ENCODE data around the gene ENOX2. TPM values are rescaled to one million over a fixed set of nuclear protein-coding genes. Genes with fewer than 3 reads are reported as not detected.
A peak's percentile ranks its signal among the peaks of the same experiment; 100 is the strongest.

The ENOX2 gene
- total and polyA plus RNA-seq, 2 donors (not counting 1 experiment from before 2014, with no cell fraction given): 7.6 to 12.9 TPM

GRCh38 chrX:130726661-130727060 lies 176.3 kb downstream of the ENOX2 start:
- Histone ChIP-seq H3K9ac (ENCODE audit: insufficient read depth, low read length) (no peak overlapping the region), H3K27me3 (ENCODE audit: control insufficient read depth, insufficient read depth, low read length) (no peaks in the 10 kb centered on the region), H3K9me3 (ENCODE audit: control insufficient read depth, insufficient read depth, low read depth, low read length) (no peaks in the 10 kb centered on the region), H3K4me1 (ENCODE audit: control insufficient read depth, extremely low read depth, insufficient read depth, low read length) (no peaks in the 10 kb centered on the region), H4K20me1 (ENCODE audit: control insufficient read depth, extremely low read depth, insufficient read depth, low read length) (no peaks in the 10 kb centered on the region), H3K79me2 (ENCODE audit: control insufficient read depth, insufficient read depth, low read length) (no peaks in the 10 kb centered on the region), H3K36me3 (ENCODE audit: control insufficient read depth, insufficient read depth, low read length) (no peaks in the 10 kb centered on the region), H3K4me2 (ENCODE audit: extremely low read depth, insufficient read depth, low read length) (no peak overlapping the region), H2AFZ (ENCODE audit: low read length) (no peak overlapping the region), H3K4me3 (replicated peaks in 1 of 4; ENCODE audit: control extremely low read depth in 1 of 4, insufficient read depth in 1 of 4, low read depth in 3 of 4, low read length in 4 of 4) (no peak overlapping the region), H3K27ac (ENCODE audit: insufficient read depth, low read length) (no peak overlapping the region)
- no peak for TF ChIP-seq CTCF (conservative IDR thresholded peaks at IDR 0.05 in 1 of 2, IDR thresholded peaks at IDR 0.05 in 1 of 2; ENCODE audit: low read depth in 1 of 2, low read length in 2 of 2)
- TF ChIP-seq EZH2 (IDR thresholded peaks at IDR 0.05; ENCODE audit: low read length, missing control alignments): no peak
- peak; percentile 33 to 72 for DNase-seq (ENCODE audit: low read depth in 2 of 2)

- no peak overlapping the region for H3K27ac ChIP-seq (ENCODE audit: insufficient read depth, low read length)
- no peak overlapping the region for H3K4me3 ChIP-seq (replicated peaks in 1 of 4; ENCODE audit: control extremely low read depth in 1 of 4, insufficient read depth in 1 of 4, low read depth in 3 of 4, low read length in 4 of 4)
- DNase-seq (ENCODE audit: low read depth in 2 of 2): peak in 1 of 2 donors; percentile 9
- no peaks in the 10 kb centered on the region for H3K27me3 ChIP-seq (ENCODE audit: control insufficient read depth, insufficient read depth, low read length)
- no peak overlapping the region for H2AFZ ChIP-seq (ENCODE audit: low read length)
- H3K79me2 ChIP-seq (ENCODE audit: control insufficient read depth, insufficient read depth, low read length): no peaks in the 10 kb centered on the region
- no peaks in the 10 kb centered on the region for H3K36me3 ChIP-seq (ENCODE audit: control insufficient read depth, insufficient read depth, low read length)
- no peaks in the 10 kb centered on the region for H4K20me1 ChIP-seq (ENCODE audit: control insufficient read depth, extremely low read depth, insufficient read depth, low read length)
- H3K4me2 ChIP-seq (ENCODE audit: extremely low read depth, insufficient read depth, low read length): no peak overlapping the region
- TF ChIP-seq EZH2 (IDR thresholded peaks at IDR 0.05; ENCODE audit: low read length, missing control alignments): no peak
- no peak for TF ChIP-seq CTCF (conservative IDR thresholded peaks at IDR 0.05 in 1 of 2, IDR thresholded peaks at IDR 0.05 in 1 of 2; ENCODE audit: low read depth in 1 of 2, low read length in 2 of 2)
- no peaks in the 10 kb centered on the region for H3K9me3 ChIP-seq (ENCODE audit: control insufficient read depth, insufficient read depth, low read depth, low read length)
- no peak overlapping the region for H3K9ac ChIP-seq (ENCODE audit: insufficient read depth, low read length)
- no peaks in the 10 kb centered on the region for H3K4me1 ChIP-seq (ENCODE audit: control insufficient read depth, extremely low read depth, insufficient read depth, low read length)
Measured at GRCh38 chrX:130725519-130725918, 177.5 kb downstream of the ENOX2 start.

GRCh38 chrX:130719413-130719812 lies 183.6 kb downstream of the ENOX2 start:
- no peaks in the 10 kb centered on the region for H3K9me3 ChIP-seq (ENCODE audit: control insufficient read depth, insufficient read depth, low read depth, low read length)
- no peak for DNase-seq (ENCODE audit: low read depth in 2 of 2)
- no peaks in the 10 kb centered on the region for H3K4me1 ChIP-seq (ENCODE audit: control insufficient read depth, extremely low read depth, insufficient read depth, low read length)
- H3K27ac ChIP-seq (ENCODE audit: insufficient read depth, low read length): no peak overlapping the region
- H2AFZ ChIP-seq (ENCODE audit: low read length): no peak overlapping the region
- H3K79me2 ChIP-seq (ENCODE audit: control insufficient read depth, insufficient read depth, low read length): no peaks in the 10 kb centered on the region
- no peaks in the 10 kb centered on the region for H3K27me3 ChIP-seq (ENCODE audit: control insufficient read depth, insufficient read depth, low read length)
- no peak overlapping the region for H3K4me2 ChIP-seq (ENCODE audit: extremely low read depth, insufficient read depth, low read length)
- H4K20me1 ChIP-seq (ENCODE audit: control insufficient read depth, extremely low read depth, insufficient read depth, low read length): no peaks in the 10 kb centered on the region
- TF ChIP-seq CTCF (conservative IDR thresholded peaks at IDR 0.05 in 1 of 2, IDR thresholded peaks at IDR 0.05 in 1 of 2; ENCODE audit: low read depth in 1 of 2, low read length in 2 of 2): no peak
- H3K4me3 ChIP-seq (replicated peaks in 1 of 4; ENCODE audit: control extremely low read depth in 1 of 4, insufficient read depth in 1 of 4, low read depth in 3 of 4, low read length in 4 of 4): no peak overlapping the region
- no peak overlapping the region for H3K9ac ChIP-seq (ENCODE audit: insufficient read depth, low read length)
- H3K36me3 ChIP-seq (ENCODE audit: control insufficient read depth, insufficient read depth, low read length): no peaks in the 10 kb centered on the region

Data from fibroblast of lung (primary cell).